CMK (cell line): ENCODE measurements around the gene AQP3.
"Not testable (repeated sequence)": the region's sequence is repeated elsewhere in the genome, so short reads cannot be mapped to it uniquely, and the experiment has no call there.

Experiments
- DNase-seq: peaks from one replicate; pipeline ENCODE4 v3.0.0-alpha.2; 2010; ENCODE audit warnings: low read depth

AQP3 gene

GRCh38 chr9:33440204-33440603 is 7.2 kb downstream of the AQP3 start:
- no peak for DNase-seq

- DNase-seq, result no peak
These were observed 7.7 kb downstream of the AQP3 start for GRCh38 chr9:33439731-33440130.

- DNase-seq, result no peak
These were observed 8.3 kb downstream of the AQP3 start for GRCh38 chr9:33438926-33439680.

- DNase-seq, result no peak
These were observed 9.5 kb downstream of the AQP3 start for GRCh38 chr9:33437898-33438297.

GRCh38 chr9:33437205-33437604 is 10.2 kb downstream of the AQP3 start:
- no peak for DNase-seq

- DNase-seq, result no peak
These were observed 10.9 kb downstream of the AQP3 start for GRCh38 chr9:33436445-33436844.

- DNase-seq, result no peak
These were observed 11.5 kb downstream of the AQP3 start for GRCh38 chr9:33435821-33436277.

GRCh38 chr9:33434317-33435105 is 12.9 kb downstream of the AQP3 start:
- DNase-seq, result no peak

GRCh38 chr9:33433871-33434270 is 13.5 kb downstream of the AQP3 start:
- DNase-seq, result no peak

GRCh38 chr9:33431420-33431819 is 16.0 kb downstream of the AQP3 start:
- no peak for DNase-seq

GRCh38 chr9:33430942-33431341 is 16.5 kb downstream of the AQP3 start:
- DNase-seq, result no peak

GRCh38 chr9:33429256-33429985 is 18.0 kb downstream of the AQP3 start:
- DNase-seq, result no peak

- no peak for DNase-seq
These were observed 20.5 kb downstream of the AQP3 start for GRCh38 chr9:33426843-33427293.

- DNase-seq, result no peak
These were observed 22.3 kb downstream of the AQP3 start for GRCh38 chr9:33425128-33425533.

- not testable (repeated sequence) for DNase-seq
These were observed 22.9 kb downstream of the AQP3 start for GRCh38 chr9:33424492-33424891.

- not testable (repeated sequence) for DNase-seq
These were observed 23.4 kb downstream of the AQP3 start for GRCh38 chr9:33424043-33424442.

GRCh38 chr9:33419708-33420303 is 27.6 kb downstream of the AQP3 start:
- no peak for DNase-seq

GRCh38 chr9:33418090-33418489 is 29.3 kb downstream of the AQP3 start:
- no peak for DNase-seq

- DNase-seq, result no peak
These were observed 30.4 kb downstream of the AQP3 start for GRCh38 chr9:33416996-33417395.

GRCh38 chr9:33415501-33416038 is 31.8 kb downstream of the AQP3 start:
- DNase-seq, result peak; percentile 46

GRCh38 chr9:33414889-33415500 is 32.4 kb downstream of the AQP3 start:
- no peak for DNase-seq
